HG03139 (cell line): Measurements from ENCODE around the gene PDP2.
"Not testable (repeated sequence)": the region's sequence is repeated elsewhere in the genome, so short reads cannot be mapped to it uniquely, and the experiment has no call there.

ENCODE experiments used
- ATAC-seq: cut with Tn5 transposase; IDR thresholded peaks from one replicate; pipeline ENCODE4 v1.9.1; 2021; ENCODE audit not compliant: unreplicated experiment

The PDP2 gene

DNA sequence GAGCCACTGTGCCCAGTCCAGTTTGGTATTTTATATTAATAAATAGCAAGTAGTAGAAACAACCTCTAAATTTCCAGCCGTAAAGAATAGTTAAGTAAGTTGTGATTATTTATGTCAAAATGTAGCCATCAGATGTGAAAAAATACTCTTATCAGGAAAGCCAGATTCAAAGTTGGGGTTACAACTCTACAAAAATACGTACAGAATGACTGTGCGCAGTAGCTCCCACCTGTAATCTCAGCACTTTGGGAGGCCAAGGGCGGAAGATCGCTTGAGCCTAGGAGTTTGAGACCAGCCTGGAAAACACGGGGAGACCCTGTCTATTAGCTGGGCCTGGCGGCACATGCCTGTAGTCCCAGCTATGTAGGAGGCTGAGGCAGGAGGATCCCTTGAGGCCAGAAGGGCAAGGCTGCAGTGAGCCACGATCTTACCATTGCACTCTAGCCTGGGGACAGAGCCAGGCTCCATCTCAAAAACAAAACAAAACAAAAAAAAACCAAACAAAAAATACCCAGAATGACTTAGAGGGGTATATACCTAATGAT is 1.7 kb downstream of the PDP2 start:
- ATAC-seq: no peak

DNA sequence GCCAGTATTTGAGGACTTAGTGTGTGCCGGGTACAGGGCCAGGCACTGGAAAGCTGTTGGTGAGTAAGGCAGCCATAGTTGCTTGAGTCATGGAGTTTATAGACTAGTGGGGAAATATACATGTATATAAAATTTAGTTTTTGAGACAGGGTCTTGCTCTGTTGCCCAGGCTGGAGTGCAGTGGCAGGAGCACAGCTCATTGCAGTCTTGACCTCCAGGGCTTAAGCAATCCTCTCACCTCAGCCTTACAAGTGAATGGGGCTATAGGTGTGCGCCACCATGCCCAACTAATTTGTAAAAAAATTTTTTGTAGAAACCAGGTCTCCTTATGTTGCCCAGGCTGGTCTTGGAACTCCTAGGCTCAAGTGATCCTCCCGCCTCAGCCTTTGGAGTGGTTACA is 2.4 kb downstream of the PDP2 start:
- no peak for ATAC-seq

- no peak for ATAC-seq
Measured at GRCh38 chr16:66885491-66885890, 5.2 kb downstream of the PDP2 start.

DNA sequence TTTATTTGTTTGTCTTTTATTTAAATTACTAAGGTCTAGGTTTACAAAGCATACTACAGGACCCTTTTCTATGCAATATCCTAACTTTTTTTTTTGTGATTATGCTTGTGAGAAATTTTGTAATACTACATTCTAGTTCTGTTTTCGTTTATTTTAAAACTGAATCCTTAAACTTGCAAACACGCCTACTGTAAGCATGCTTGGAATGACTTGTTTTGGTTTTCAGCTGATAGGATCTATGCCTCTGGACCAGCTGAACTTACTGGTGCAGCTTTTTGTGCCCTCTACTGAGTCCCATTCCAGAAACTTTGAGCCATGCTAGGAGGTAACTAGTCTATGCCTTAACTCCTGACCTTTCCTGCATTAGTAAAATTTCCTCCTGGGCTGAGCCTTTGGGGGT is 6.0 kb downstream of the PDP2 start:
- ATAC-seq: no peak

DNA sequence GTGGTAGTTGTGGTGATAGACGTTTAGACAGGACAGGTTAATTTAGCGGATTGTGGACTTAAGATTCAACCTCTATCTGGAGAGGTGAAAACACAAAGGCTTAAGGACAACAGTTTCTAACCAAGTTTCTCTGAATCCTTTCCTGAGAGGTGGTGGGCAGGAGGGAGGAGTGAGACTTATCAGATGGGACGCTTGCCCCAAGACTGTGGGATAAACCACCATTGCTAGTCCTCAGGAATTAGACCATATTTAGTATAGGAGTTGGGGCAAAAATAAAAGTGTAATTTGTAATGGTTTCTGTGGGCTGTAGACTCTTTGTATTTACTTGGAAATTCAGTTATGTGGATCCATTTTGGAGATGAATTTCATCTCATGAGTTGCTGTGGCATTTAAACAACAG is 6.6 kb downstream of the PDP2 start:
- ATAC-seq: no peak

DNA sequence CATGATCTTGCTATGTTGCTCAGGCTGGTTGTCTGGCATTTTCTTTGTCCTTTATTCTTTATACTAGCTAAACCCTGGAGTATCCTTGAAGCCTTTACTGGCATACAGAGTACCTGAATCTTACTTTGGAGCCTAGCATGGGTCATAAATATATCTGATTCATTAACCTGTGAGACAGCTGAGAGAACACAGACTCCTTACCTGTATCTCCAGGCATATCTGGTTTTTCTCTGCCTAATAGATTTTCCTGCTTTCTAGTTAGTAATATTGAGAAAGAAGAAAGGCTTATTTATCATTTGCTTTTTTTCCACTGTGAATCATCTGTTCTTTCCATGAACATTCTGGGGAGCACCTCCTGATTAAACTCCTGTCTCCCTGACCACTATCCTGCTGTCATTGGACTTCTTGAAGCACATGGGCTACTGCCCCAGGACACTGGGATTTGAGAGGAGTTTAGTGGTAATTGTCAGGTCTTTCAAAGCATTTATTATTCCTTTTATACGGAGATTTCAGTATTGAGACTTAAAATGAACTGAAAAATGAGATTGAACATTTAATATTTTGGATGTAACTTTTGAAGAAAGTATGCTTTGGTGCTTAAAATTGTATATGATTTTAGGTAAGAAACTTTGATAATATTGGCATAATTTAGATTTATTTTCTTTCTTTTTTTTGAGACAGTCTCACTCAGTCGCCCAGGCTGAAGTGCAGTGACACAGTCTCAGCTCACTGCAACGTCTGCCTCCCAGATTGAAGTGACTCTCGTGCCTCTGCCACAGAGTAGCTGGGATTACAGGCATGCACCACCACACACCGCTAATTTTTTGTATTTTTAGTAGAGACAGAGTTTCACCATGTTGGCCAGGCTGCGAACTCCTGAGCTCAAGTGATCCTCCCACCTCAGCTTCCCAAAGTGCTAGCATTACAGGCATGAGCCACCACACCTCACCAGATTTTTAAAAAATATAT is 8.6 kb downstream of the PDP2 start:
- ATAC-seq: no peak

- ATAC-seq: no peak
Measured at GRCh38 chr16:66889622-66890021, 9.3 kb downstream of the PDP2 start.

- ATAC-seq: no peak
Measured at GRCh38 chr16:66890799-66891198, 10.5 kb downstream of the PDP2 start.

DNA sequence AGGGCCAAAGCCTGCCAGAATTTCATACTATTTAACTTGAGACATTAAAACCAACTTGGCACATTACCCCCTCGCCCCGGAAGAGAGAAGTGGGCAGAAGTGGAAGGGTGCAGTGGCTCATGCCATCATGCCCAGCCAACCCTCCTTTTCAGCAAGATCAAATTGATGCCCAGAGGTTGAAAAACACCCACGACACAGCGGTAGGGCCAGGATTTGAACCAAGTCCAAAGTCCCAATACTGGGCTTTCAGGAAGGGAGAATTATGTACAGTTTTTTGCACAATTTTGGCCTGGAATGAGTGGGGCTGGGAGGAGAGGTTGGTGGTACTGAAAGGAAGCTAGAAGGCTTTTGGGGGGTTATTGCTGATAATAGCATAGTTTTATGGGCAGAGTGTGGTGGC is 11.0 kb downstream of the PDP2 start:
- ATAC-seq: no peak

DNA sequence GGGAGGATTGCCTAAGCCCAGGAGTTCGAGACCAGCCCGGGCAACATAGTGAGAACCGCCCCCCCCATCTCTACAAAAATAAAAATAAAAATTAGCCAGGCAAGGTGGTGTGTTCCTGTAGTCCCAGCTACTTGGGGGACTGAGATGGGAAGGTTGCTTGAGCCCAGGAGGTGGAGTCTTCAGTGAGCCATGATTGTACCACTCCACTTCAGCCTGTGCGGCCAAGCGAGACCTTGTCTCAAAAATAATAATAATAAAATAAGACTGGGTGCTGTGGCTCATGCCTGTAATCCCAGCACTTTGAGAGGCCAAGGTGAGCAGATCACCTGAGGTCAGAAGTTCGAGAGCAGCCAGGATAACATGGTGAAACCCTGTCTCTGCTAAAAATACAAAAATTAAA is 11.5 kb downstream of the PDP2 start:
- ATAC-seq: no peak

- ATAC-seq: no peak
Measured at GRCh38 chr16:66894055-66894454, 13.7 kb downstream of the PDP2 start.

DNA sequence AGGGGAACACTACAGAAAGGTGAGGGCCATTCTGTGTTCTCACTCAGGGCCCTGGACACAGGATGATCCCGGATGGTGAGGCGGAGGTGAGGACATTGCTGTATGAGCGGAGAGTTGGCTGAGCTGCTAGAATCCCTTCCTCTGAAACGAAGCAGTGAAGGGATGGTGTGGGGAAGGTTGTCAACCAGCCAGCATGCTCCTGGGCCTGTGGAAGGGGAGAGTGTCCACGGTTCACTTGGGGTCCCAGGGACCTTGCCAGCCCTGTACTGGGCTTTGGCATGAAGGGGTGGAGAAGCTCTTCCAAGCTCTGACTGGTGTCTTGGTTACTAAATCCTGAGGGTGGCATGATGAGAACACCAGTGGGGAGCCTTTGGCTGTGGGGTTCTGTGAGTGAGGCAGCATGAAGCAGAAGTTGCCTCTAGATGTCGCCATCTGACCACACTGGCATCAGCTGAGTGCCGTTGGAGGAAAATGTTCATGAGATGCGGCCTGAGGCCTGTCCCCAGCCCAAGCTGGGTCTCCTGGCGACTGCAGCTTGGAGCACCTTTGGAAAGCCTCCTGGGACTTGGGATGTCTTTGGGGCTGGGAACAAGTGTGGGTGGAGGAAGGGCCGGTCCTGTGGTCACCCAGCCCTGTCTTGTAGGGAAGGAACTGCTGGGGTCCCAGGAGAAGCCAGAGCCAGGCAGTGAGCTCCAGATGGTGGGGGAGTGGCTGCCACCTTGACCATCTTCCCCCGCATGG is 14.8 kb downstream of the PDP2 start:
- no peak for ATAC-seq

GRCh38 chr16:66895689-66895979 is 15.3 kb downstream of the PDP2 start:
- ATAC-seq: no peak

GRCh38 chr16:66895999-66896398 is 15.7 kb downstream of the PDP2 start:
- no peak for ATAC-seq

DNA sequence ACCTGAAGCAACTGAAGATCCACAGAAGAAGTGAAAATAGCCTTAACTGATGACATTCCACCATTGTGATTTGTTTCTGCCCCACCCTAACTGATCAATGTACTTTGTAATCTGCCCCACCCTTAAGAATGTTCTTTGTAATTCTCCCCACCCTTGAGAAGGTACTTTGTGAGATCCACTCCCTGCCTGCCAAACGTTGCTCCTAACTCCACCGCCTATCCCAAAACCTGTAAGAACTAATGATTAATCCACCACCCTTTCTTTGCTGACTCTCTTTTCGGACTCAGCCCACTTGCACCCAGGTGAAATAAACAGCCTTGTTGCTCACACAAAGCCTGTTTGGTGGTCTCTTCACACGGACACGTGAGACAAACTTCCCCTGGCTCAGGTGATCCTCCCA is 16.4 kb downstream of the PDP2 start:
- ATAC-seq: not testable (repeated sequence)

DNA sequence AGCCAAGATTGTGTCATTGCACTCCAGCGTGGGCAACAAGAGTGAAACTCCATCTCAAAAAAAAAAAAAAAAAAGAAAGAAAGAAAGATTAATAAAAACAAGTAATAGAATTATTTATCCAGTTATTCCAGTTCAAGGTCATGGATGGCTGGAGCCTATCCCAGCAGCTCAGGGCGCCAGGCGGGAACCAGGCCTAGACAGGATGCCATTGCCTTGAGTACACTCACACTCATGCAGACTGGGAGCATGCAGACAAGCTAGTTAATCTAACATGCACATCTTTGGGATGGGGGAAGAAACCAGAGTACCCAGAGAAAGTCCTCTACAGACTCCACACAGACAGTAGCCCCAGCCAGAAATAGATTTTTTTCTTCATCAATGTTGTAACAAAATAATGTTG is 17.9 kb downstream of the PDP2 start:
- no peak for ATAC-seq

GRCh38 chr16:66898933-66899309 is 18.6 kb downstream of the PDP2 start:
- no peak for ATAC-seq

DNA sequence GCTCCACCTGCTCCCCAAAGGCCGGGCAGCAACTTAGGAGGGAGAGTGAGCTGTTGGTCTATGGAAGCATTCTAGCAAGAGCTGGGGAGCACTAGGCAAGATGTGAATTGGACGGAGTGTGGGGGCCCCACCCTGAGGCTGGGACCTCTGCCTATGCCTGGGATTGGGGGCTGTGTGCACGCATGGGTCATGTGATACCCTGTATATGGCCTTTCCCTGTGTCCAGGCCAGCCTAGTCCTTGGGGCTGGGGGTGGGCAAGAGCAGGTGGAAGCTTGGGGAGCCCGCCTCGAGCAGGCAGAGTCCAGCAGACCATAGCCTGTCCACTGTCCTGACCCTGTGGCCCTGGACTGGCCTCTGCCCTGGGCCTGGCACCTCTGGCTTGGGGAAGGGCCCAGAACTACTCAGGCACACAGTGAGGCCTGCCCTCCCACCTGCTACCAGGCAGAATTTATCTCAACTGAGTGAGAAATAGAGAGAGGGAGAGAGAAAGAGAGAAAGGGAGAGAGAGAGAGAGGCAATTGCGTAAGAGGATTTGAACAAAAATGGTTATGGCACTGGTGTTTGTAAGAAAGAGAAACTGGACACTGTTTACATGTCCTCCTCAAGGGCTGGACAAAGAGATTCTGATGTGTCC is 19.1 kb downstream of the PDP2 start:
- no peak for ATAC-seq

- no peak for ATAC-seq
Measured at GRCh38 chr16:66899945-66900710, 19.8 kb downstream of the PDP2 start.

DNA sequence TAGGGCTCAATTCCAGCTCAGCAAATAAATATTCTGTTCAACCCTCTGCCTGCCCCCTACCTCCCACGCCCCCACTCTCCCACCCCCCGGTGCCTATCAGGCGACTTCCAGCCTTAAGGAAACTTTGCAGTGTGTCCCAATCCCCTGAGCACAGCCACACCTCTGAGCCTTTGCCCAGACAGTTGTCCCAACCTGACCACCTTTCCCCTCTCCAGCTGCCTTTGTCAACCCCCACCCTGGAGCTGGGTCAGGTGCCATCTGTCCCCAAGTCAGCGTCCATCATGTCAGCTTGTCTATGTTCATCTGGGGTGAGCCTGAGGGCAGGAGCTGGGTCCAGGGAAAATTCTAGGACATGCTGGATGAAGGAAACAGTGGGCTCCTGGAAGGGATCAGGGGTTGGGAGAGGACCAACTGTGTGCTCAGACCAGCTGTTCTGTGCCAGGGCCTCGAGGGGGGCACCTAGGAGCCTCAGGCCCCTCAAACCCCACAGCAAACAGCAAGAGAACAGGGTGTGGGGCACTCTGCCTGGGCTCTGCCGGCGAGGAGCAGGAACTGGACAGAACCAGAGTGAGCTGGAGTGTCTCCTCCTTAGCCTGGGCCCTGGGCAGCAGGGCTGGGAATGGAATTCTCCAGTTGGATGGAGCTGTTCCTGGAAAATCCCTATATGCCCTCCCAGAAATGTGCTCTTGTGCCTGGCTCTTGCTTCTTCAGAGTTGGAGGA is 20.6 kb downstream of the PDP2 start:
- ATAC-seq: no peak
